Gastrocnemius medialis (tissue), 4 donors: ENCODE measurements around the gene CTTNBP2. TPM values are rescaled to one million over a fixed set of nuclear protein-coding genes. Genes with fewer than 3 reads are reported as not detected.
"Not testable (repeated sequence)": the region's sequence is repeated elsewhere in the genome, so short reads cannot be mapped to it uniquely, and the experiment has no call there.

Experiments used
- ATAC-seq, 2 donors: fragments of 150-250 bp; one replicate each; pipeline ENCODE4 v1.9.1; 2016
- DNase-seq, 2 donors: peaks; one replicate each; pipeline ENCODE4 v3.0.0-alpha.2; 2019
- H3K27ac ChIP-seq, 4 donors: fragments of 200-600 bp; sonication (generic); 1 replicate in 1 of 4; 2 replicates in 3 of 4; pipeline ENCODE4 v1.5.1; 2016 to 2018; ENCODE audit warnings: mild to moderate bottlenecking in 2 of 4, moderate library complexity in 1 of 4
- H3K27me3 ChIP-seq, 3 donors: fragments of 200-600 bp; sonication (generic) in 2 of 3; 1 replicate in 1 of 3; 2 replicates in 2 of 3; pipeline versions ENCODE4 v1.5.1 to v1.6.0; 2016 to 2019; ENCODE audit warnings: mild to moderate bottlenecking in 1 of 3, moderate library complexity in 1 of 3
- H3K36me3 ChIP-seq, 2 donors: fragments of 200-600 bp; sonication (generic) in 1 of 2; one replicate each; pipeline ENCODE4 v1.5.1; 2017 to 2018
- H3K4me1 ChIP-seq, 2 donors: fragments of 200-600 bp; sonication (generic) in 1 of 2; one replicate each; pipeline ENCODE4 v1.5.1; 2016 to 2017; ENCODE audit warnings: mild to moderate bottlenecking in 2 of 2
- H3K4me3 ChIP-seq, 4 donors: fragments of 200-600 bp; sonication (generic) in 3 of 4; 1 replicate in 1 of 4; 2 replicates in 3 of 4; pipeline ENCODE4 v1.5.1; 2016 to 2019; ENCODE audit warnings: mild to moderate bottlenecking in 2 of 4
- H3K9me3 ChIP-seq, 3 donors: fragments of 200-600 bp; sonication (generic) in 2 of 3; 1 replicate in 1 of 3; 2 replicates in 2 of 3; pipeline ENCODE4 v1.5.1; 2016 to 2019
- POLR2A ChIP-seq, 2 donors: fragments of 450-650 bp; IDR thresholded peaks; one replicate each; pipeline ENCODE4 v1.6.1; 2017; ENCODE audit warnings: antibody characterized with exemption in 2 of 2, mild to moderate bottlenecking in 2 of 2, moderate library complexity in 2 of 2
- in situ Hi-C, 4 donors: fragments of 200-750 bp; cut with MboI; loops; one replicate each; pipeline versions ENCODE4 v1.15.0 to v1.8.0; 2017; ENCODE audit warnings: low sequenced_read_pairs in 4 of 4
- intact Hi-C: fragments of 100-400 bp; cut with DNase I; formaldehyde crosslinking; loops from one replicate; pipeline ENCODE4 v1.15.1; 2023; ENCODE audit warnings: low total_unique reads
- total RNA-seq, 4 donors: library from RNA; depleted of rRNA; stranded (reverse); fragments of >200 nt; gene quantifications; one replicate each; pipeline versions ENCODE4 v1.1.0 to v1.2.3, GENCODE V29; 2016
- TF ChIP-seq, protein P1 (sequence below), 5 experiments: fragments of 450-650 bp in 3 of 5; fragments of 200-600 bp in 2 of 5; sonication (generic) in 2 of 5; IDR thresholded peaks in 4 of 5; conservative IDR thresholded peaks in 1 of 5; 1 replicate in 4 of 5; 2 replicates in 1 of 5; pipeline ENCODE4 v1.5.1; 2016 to 2019; ENCODE audit warnings: antibody characterized with exemption in 5 of 5, mild to moderate bottlenecking in 3 of 5, moderate library complexity in 3 of 5

CTTNBP2 gene
- total RNA-seq, 4 donors from 2014 or later: 0.49 to 1.8 (median 1.5) TPM

DNA sequence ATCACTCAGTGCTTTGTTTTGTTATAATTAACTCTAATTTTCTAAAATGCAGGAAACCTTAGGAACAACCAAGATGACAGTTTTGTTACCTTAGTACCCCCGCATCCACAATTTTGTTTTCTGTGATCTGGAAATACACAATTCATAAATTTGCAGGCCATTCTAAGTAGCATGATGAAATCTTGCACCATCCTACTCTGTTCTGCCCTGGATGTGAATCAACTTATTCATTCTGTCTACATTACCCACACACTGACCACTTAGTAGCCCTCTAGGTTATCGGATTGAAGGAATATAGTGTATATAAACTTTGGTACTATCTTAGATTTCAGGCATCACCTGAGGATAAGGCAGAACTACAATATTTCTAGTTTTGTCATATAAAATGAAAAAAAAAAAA lies 155.9 kb downstream of the CTTNBP2 start:
- no peak for TF ChIP-seq POLR2A (IDR thresholded peaks at IDR 0.05)
- TF ChIP-seq, protein P1, sequence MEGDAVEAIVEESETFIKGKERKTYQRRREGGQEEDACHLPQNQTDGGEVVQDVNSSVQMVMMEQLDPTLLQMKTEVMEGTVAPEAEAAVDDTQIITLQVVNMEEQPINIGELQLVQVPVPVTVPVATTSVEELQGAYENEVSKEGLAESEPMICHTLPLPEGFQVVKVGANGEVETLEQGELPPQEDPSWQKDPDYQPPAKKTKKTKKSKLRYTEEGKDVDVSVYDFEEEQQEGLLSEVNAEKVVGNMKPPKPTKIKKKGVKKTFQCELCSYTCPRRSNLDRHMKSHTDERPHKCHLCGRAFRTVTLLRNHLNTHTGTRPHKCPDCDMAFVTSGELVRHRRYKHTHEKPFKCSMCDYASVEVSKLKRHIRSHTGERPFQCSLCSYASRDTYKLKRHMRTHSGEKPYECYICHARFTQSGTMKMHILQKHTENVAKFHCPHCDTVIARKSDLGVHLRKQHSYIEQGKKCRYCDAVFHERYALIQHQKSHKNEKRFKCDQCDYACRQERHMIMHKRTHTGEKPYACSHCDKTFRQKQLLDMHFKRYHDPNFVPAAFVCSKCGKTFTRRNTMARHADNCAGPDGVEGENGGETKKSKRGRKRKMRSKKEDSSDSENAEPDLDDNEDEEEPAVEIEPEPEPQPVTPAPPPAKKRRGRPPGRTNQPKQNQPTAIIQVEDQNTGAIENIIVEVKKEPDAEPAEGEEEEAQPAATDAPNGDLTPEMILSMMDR (IDR thresholded peaks at IDR 0.05 in 4 of 5, conservative IDR thresholded peaks at IDR 0.05 in 1 of 5): no peak
- H3K4me1 ChIP-seq: no peaks in the 10 kb centered on the region
- ATAC-seq (no peak), DNase-seq (no peak)
- no peak overlapping the region for H3K4me3 ChIP-seq
- H3K36me3 ChIP-seq: no peaks in the 10 kb centered on the region
- no peak overlapping the region for H3K27ac ChIP-seq
- no peaks in the 10 kb centered on the region for H3K9me3 ChIP-seq
- intact Hi-C loops (no loop called here), in situ Hi-C loops (no loop called here)
- H3K27me3 ChIP-seq: no peaks in the 10 kb centered on the region

DNA sequence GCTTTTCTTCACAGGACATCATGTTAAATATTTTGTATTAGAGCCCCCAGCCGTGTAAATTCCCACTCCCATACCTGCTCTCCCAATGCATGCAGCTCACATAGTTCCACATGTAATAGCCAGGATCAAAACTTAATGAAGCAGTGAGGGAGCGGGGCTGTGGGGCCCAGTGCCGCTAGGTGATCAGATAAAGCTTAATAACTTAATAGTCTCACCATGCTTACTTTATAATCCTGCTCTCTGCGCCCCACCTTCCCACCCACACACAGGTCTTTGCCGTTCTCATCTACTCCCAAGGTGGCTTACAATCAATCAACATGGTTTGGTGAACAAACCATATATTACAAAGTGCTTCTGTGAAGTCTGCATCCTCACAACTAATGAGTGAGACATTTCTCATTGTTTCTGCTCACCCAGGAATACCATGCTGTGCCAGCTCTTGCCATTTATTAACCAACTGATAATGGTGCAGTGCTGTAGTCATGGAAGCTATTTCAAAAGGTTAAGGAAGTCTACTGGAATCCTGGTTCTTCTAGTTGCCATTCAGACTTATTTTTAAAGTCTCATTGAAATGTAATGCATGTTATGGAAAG lies 156.4 kb downstream of the CTTNBP2 start:
- no peak overlapping the region for H3K4me3 ChIP-seq
- no peak for TF ChIP-seq POLR2A (IDR thresholded peaks at IDR 0.05)
- TF ChIP-seq, protein P1 (IDR thresholded peaks at IDR 0.05 in 4 of 5, conservative IDR thresholded peaks at IDR 0.05 in 1 of 5): no peak
- ATAC-seq (no peak), DNase-seq (no peak)
- intact Hi-C loops: no loop called here
- no peaks in the 10 kb centered on the region for H3K36me3 ChIP-seq
- in situ Hi-C loops: no loop called here
- no peaks in the 10 kb centered on the region for H3K27me3 ChIP-seq
- H3K27ac ChIP-seq: no peak overlapping the region
- no peaks in the 10 kb centered on the region for H3K9me3 ChIP-seq
- no peaks in the 10 kb centered on the region for H3K4me1 ChIP-seq

DNA sequence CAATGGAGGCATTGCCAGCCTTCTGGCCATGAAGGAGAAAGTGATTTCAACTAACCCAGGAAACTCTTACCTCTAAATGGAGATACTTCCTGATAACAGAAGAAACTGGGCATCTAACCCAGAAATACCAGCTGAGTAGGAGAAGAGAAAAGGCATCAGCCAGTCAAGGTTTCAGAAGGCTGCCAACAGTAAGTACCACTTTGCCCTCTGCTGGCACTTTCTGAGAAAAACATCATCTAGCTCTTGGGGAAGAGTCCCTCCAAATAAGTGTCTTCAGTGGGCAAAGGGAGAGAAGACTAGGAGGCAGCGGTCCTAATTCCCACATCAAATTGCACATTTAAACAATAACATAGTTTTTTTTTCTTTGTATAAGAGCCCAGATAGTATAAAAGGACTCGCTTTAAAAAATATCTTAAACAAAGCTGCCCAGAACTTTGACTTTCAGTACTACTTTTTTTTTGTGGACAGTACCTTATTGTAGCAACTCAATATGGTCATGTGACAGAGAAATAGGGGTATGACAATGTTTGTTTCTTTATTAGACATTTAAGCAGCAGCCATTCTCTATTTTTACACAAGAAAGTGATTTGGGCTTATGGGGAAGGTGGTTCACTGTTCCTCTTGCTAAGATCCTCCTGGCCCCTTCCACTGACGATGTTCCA lies 157.3 kb downstream of the CTTNBP2 start:
- Histone ChIP-seq H3K36me3 (no peaks in the 10 kb centered on the region), H3K27ac (no peak overlapping the region), H3K9me3 (no peaks in the 10 kb centered on the region), H3K4me3 (no peak overlapping the region), H3K27me3 (no peaks in the 10 kb centered on the region), H3K4me1 (no peaks in the 10 kb centered on the region)
- ATAC-seq: no peak
- TF ChIP-seq, protein P1 (IDR thresholded peaks at IDR 0.05 in 4 of 5, conservative IDR thresholded peaks at IDR 0.05 in 1 of 5): no peak
- TF ChIP-seq POLR2A (IDR thresholded peaks at IDR 0.05): no peak
- in situ Hi-C loops (no loop called here), intact Hi-C loops (no loop called here)
- DNase-seq: no peak

DNA sequence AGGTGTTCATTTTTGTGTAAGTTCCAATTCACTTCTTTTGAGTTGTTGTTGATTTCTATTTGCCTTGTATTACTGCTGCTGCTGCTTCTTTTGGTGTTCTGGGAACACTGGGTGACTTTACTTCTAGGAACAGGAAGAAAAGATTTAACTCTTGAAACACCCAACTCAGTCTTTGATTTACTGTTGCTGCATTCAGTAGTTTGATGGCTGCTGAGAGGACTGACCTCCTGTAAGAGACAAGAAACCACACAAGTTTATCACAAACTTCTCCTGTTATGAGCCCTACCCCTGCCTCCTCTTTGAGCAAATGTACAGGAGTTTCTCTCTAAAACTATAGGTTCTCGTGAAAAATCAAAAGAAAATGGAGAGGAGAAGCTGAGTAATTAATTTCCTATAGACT lies 161.7 kb downstream of the CTTNBP2 start:
- DNase-seq (no peak), ATAC-seq (no peak)
- in situ Hi-C loops: no loop called here
- no peaks in the 10 kb centered on the region for H3K27me3 ChIP-seq
- no peak overlapping the region for H3K27ac ChIP-seq
- H3K4me1 ChIP-seq: no peaks in the 10 kb centered on the region
- TF ChIP-seq POLR2A (IDR thresholded peaks at IDR 0.05): no peak
- TF ChIP-seq, protein P1 (IDR thresholded peaks at IDR 0.05 in 4 of 5, conservative IDR thresholded peaks at IDR 0.05 in 1 of 5): no peak
- intact Hi-C loops: no loop called here
- H3K9me3 ChIP-seq: no peaks in the 10 kb centered on the region
- no peak overlapping the region for H3K4me3 ChIP-seq
- H3K36me3 ChIP-seq: no peaks in the 10 kb centered on the region

DNA sequence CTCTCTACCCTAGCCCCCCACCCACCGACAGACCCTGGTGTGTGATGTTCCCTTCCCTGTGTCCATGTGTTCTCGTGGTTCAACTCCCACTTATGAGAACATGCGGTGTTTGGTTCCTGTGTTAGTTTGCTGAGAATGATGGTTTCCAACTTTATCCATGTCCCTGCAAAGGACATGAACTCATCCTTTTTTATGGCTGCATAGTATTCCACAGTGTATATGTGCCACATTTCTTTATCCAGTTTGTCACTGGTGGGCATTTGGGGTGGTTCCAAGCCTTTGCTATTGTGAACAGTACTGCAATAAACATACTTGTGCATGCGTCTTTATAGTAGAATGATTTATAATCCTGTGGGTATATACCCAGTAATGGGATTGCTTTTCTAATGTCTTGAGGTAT lies 165.1 kb downstream of the CTTNBP2 start:
- H3K4me1 ChIP-seq, DNase-seq, in situ Hi-C loops, ATAC-seq, H3K9me3 ChIP-seq, H3K36me3 ChIP-seq, H3K27ac ChIP-seq, H3K27me3 ChIP-seq, H3K4me3 ChIP-seq, intact Hi-C loops: not testable (repeated sequence)
